ENCODE measurements around the gene CHST2.

Gene CHST2

GRCh38 chr3:143142354-143142753, 22.8 kb downstream of the CHST2 start:
- H3K4me2 ChIP-seq (ENCODE audit: low read length): no peak overlapping the region
- no peak overlapping the region for H2BK15ac ChIP-seq (replicated peaks; ENCODE audit: low read depth)
- H3K27ac ChIP-seq (ENCODE audit: low read depth, low read length): no peak overlapping the region
- H3K4me1 ChIP-seq (ENCODE audit: control insufficient read depth, low read depth, low read length): no peaks in the 10 kb centered on the region
- no peak overlapping the region for H3K9ac ChIP-seq (ENCODE audit: low read length)
- no peaks in the 10 kb centered on the region for H3K79me1 ChIP-seq (ENCODE audit: low read length)
- no peak overlapping the region for H4K5ac ChIP-seq (ENCODE audit: low read length)
- H3K4me3 ChIP-seq (ENCODE audit: low read length): no peak overlapping the region
- H3K18ac ChIP-seq (ENCODE audit: low read length): no peak overlapping the region
- no peak overlapping the region for H3K56ac ChIP-seq (ENCODE audit: low read length)
- H2BK5ac ChIP-seq (ENCODE audit: low read length): no peak overlapping the region
- DNase-seq: no peak
- no peaks in the 10 kb centered on the region for H3K27me3 ChIP-seq (ENCODE audit: insufficient read depth, low read length, poor library complexity)
- H3K23ac ChIP-seq (ENCODE audit: low read length): no peak overlapping the region
- H2AK5ac ChIP-seq (ENCODE audit: low read length): no peak overlapping the region
- no peak overlapping the region for H4K8ac ChIP-seq (ENCODE audit: low read depth, low read length)
- no CpG with 5 or more reads among the region's 17 CpGs for WGBS (ENCODE audit: extremely low coverage, insufficient coverage, low lambda C conversion rate)
- H3K79me2 ChIP-seq (ENCODE audit: control insufficient read depth, insufficient read depth, low read length): no peaks in the 10 kb centered on the region
- H3K36me3 ChIP-seq (ENCODE audit: control insufficient read depth, insufficient read depth, low read length): no peaks in the 10 kb centered on the region
- H2BK120ac ChIP-seq (ENCODE audit: low read depth, low read length): no peak overlapping the region
- no peak overlapping the region for H3K4ac ChIP-seq (ENCODE audit: low read depth, low read length)

GRCh38 chr3:143145906-143146305, 26.3 kb downstream of the CHST2 start:
- H2BK5ac ChIP-seq (ENCODE audit: low read length): no peak overlapping the region
- H4K8ac ChIP-seq (ENCODE audit: low read depth, low read length): no peak overlapping the region
- no peak overlapping the region for H3K4me2 ChIP-seq (ENCODE audit: low read length)
- H3K18ac ChIP-seq (ENCODE audit: low read length): no peak overlapping the region
- no peak overlapping the region for H3K23ac ChIP-seq (ENCODE audit: low read length)
- H3K79me2 ChIP-seq (ENCODE audit: control insufficient read depth, insufficient read depth, low read length): no peaks in the 10 kb centered on the region
- no peaks in the 10 kb centered on the region for H3K27me3 ChIP-seq (ENCODE audit: insufficient read depth, low read length, poor library complexity)
- H2BK120ac ChIP-seq (ENCODE audit: low read depth, low read length): no peak overlapping the region
- H2AK5ac ChIP-seq (ENCODE audit: low read length): no peak overlapping the region
- H3K4me1 ChIP-seq (ENCODE audit: control insufficient read depth, low read depth, low read length): no peaks in the 10 kb centered on the region
- WGBS (ENCODE audit: extremely low coverage, insufficient coverage, low lambda C conversion rate): no CpG with 5 or more reads among the region's 4 CpGs
- no peak for DNase-seq
- no peak overlapping the region for H2BK15ac ChIP-seq (replicated peaks; ENCODE audit: low read depth)
- no peak overlapping the region for H3K27ac ChIP-seq (ENCODE audit: low read depth, low read length)
- H3K79me1 ChIP-seq (ENCODE audit: low read length): no peaks in the 10 kb centered on the region
- H4K5ac ChIP-seq (ENCODE audit: low read length): no peak overlapping the region
- H3K4ac ChIP-seq (ENCODE audit: low read depth, low read length): no peak overlapping the region
- no peak overlapping the region for H3K56ac ChIP-seq (ENCODE audit: low read length)
- H3K36me3 ChIP-seq (ENCODE audit: control insufficient read depth, insufficient read depth, low read length): no peaks in the 10 kb centered on the region
- no peak overlapping the region for H3K9ac ChIP-seq (ENCODE audit: low read length)
- no peak overlapping the region for H3K4me3 ChIP-seq (ENCODE audit: low read length)

- no peaks in the 10 kb centered on the region for H3K4me1 ChIP-seq (ENCODE audit: control insufficient read depth, low read depth, low read length)
These were observed 27.1 kb downstream of the CHST2 start for GRCh38 chr3:143146486-143147274.

DNA sequence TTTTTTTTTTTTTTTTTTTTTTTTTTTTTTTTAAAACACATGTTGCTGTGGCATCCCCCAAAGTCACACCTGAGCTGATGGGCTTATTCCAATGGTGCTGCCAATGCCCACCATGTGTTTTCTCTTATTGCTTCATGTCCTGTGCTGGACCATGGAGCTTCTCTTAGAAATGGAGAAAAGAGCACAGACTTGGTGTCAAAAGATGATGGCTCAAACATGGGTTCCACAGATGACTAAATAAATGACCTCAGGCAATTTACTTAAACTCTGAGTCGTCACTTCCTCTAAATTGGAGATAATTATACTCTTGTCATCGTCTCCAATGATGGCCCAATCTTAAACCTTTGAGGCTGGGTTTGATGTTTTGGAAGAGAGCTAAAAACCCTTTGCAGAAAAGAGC, 28.1 kb downstream of the CHST2 start:
- no peak overlapping the region for H3K23ac ChIP-seq (ENCODE audit: low read length)
- H3K79me1 ChIP-seq (ENCODE audit: low read length): no peaks in the 10 kb centered on the region
- DNase-seq: no peak
- H3K18ac ChIP-seq (ENCODE audit: low read length): no peak overlapping the region
- H3K27me3 ChIP-seq (ENCODE audit: insufficient read depth, low read length, poor library complexity): no peaks in the 10 kb centered on the region
- no peak overlapping the region for H3K27ac ChIP-seq (ENCODE audit: low read depth, low read length)
- H3K79me2 ChIP-seq (ENCODE audit: control insufficient read depth, insufficient read depth, low read length): no peaks in the 10 kb centered on the region
- H3K4me1 ChIP-seq (ENCODE audit: control insufficient read depth, low read depth, low read length): no peaks in the 10 kb centered on the region
- H3K36me3 ChIP-seq (ENCODE audit: control insufficient read depth, insufficient read depth, low read length): no peaks in the 10 kb centered on the region
- no peak overlapping the region for H3K4ac ChIP-seq (ENCODE audit: low read depth, low read length)
- H3K9ac ChIP-seq (ENCODE audit: low read length): no peak overlapping the region
- no peak overlapping the region for H3K4me3 ChIP-seq (ENCODE audit: low read length)
- no peak overlapping the region for H2AK5ac ChIP-seq (ENCODE audit: low read length)
- no peak overlapping the region for H2BK15ac ChIP-seq (replicated peaks; ENCODE audit: low read depth)
- no peak overlapping the region for H2BK120ac ChIP-seq (ENCODE audit: low read depth, low read length)
- no peak overlapping the region for H2BK5ac ChIP-seq (ENCODE audit: low read length)
- no peak overlapping the region for H3K56ac ChIP-seq (ENCODE audit: low read length)
- no CpG with 5 or more reads among the region's 2 CpGs for WGBS (ENCODE audit: extremely low coverage, insufficient coverage, low lambda C conversion rate)
- no peak overlapping the region for H3K4me2 ChIP-seq (ENCODE audit: low read length)
- H4K5ac ChIP-seq (ENCODE audit: low read length): no peak overlapping the region
- H4K8ac ChIP-seq (ENCODE audit: low read depth, low read length): no peak overlapping the region

More at GRCh38 chr3:143146486-143147274, 27.1 kb downstream of the CHST2 start:
- H4K5ac ChIP-seq (ENCODE audit: low read length): no peak overlapping the region
- WGBS (ENCODE audit: extremely low coverage, insufficient coverage, low lambda C conversion rate): no CpG with 5 or more reads among the region's 12 CpGs
- H3K36me3 ChIP-seq (ENCODE audit: control insufficient read depth, insufficient read depth, low read length): no peaks in the 10 kb centered on the region
- H2BK15ac ChIP-seq (replicated peaks; ENCODE audit: low read depth): no peak overlapping the region
- H3K18ac ChIP-seq (ENCODE audit: low read length): no peak overlapping the region
- H2AK5ac ChIP-seq (ENCODE audit: low read length): no peak overlapping the region
- H2BK5ac ChIP-seq (ENCODE audit: low read length): no peak overlapping the region
- H3K23ac ChIP-seq (ENCODE audit: low read length): no peak overlapping the region
- no peak overlapping the region for H3K4ac ChIP-seq (ENCODE audit: low read depth, low read length)
- no peak for DNase-seq
- no peak overlapping the region for H3K9ac ChIP-seq (ENCODE audit: low read length)
- H3K79me2 ChIP-seq (ENCODE audit: control insufficient read depth, insufficient read depth, low read length): no peaks in the 10 kb centered on the region
- no peak overlapping the region for H4K8ac ChIP-seq (ENCODE audit: low read depth, low read length)
- no peak overlapping the region for H3K56ac ChIP-seq (ENCODE audit: low read length)
- no peaks in the 10 kb centered on the region for H3K27me3 ChIP-seq (ENCODE audit: insufficient read depth, low read length, poor library complexity)
- H3K4me3 ChIP-seq (ENCODE audit: low read length): no peak overlapping the region
- H3K79me1 ChIP-seq (ENCODE audit: low read length): no peaks in the 10 kb centered on the region
- H3K27ac ChIP-seq (ENCODE audit: low read depth, low read length): no peak overlapping the region
- H3K4me2 ChIP-seq (ENCODE audit: low read length): no peak overlapping the region
- no peak overlapping the region for H2BK120ac ChIP-seq (ENCODE audit: low read depth, low read length)

DNA sequence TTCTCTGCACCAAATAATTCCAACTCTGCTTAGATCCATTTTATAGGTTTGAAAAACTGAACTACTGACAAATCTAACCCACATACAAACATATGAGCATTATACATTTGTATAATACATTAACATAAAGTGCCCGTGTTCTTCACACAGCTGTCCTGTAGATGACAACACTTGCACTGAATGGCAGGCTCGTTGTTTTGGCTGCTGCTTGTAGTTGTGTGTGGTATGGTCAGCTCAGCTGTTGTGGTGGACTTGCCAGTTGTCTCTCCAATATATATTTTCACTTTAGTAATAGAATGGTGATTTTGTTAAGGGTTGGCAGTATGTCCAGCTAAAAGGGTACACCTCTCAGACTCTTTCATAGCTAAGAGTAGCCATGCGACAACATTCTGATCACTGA, 30.5 kb downstream of the CHST2 start:
- Histone ChIP-seq H3K18ac (ENCODE audit: low read length) (no peak overlapping the region), H2BK120ac (ENCODE audit: low read depth, low read length) (no peak overlapping the region), H4K8ac (ENCODE audit: low read depth, low read length) (no peak overlapping the region), H3K79me1 (ENCODE audit: low read length) (no peaks in the 10 kb centered on the region), H3K4me3 (ENCODE audit: low read length) (no peak overlapping the region), H4K5ac (ENCODE audit: low read length) (no peak overlapping the region), H3K27ac (ENCODE audit: low read depth, low read length) (no peak overlapping the region), H3K4ac (ENCODE audit: low read depth, low read length) (no peak overlapping the region), H3K9ac (ENCODE audit: low read length) (no peak overlapping the region), H3K79me2 (ENCODE audit: control insufficient read depth, insufficient read depth, low read length) (no peaks in the 10 kb centered on the region), H3K4me1 (ENCODE audit: control insufficient read depth, low read depth, low read length) (no peaks in the 10 kb centered on the region), H3K4me2 (ENCODE audit: low read length) (no peak overlapping the region), H3K56ac (ENCODE audit: low read length) (no peak overlapping the region), H2BK5ac (ENCODE audit: low read length) (no peak overlapping the region), H3K23ac (ENCODE audit: low read length) (no peak overlapping the region), H2AK5ac (ENCODE audit: low read length) (no peak overlapping the region), H3K27me3 (ENCODE audit: insufficient read depth, low read length, poor library complexity) (no peaks in the 10 kb centered on the region), H3K36me3 (ENCODE audit: control insufficient read depth, insufficient read depth, low read length) (no peaks in the 10 kb centered on the region), H2BK15ac (replicated peaks; ENCODE audit: low read depth) (no peak overlapping the region)
- WGBS (ENCODE audit: extremely low coverage, insufficient coverage, low lambda C conversion rate): no CpG with 5 or more reads among the region's 3 CpGs
- no peak for DNase-seq

Measured in mesendoderm (in vitro differentiated cells).